Measurements from ENCODE around the gene GALNT14. TPM values are rescaled to one million over a fixed set of nuclear protein-coding genes. Genes with fewer than 3 reads are reported as not detected.

Gene GALNT14
- total RNA-seq, 1 donor, result not detected

DNA sequence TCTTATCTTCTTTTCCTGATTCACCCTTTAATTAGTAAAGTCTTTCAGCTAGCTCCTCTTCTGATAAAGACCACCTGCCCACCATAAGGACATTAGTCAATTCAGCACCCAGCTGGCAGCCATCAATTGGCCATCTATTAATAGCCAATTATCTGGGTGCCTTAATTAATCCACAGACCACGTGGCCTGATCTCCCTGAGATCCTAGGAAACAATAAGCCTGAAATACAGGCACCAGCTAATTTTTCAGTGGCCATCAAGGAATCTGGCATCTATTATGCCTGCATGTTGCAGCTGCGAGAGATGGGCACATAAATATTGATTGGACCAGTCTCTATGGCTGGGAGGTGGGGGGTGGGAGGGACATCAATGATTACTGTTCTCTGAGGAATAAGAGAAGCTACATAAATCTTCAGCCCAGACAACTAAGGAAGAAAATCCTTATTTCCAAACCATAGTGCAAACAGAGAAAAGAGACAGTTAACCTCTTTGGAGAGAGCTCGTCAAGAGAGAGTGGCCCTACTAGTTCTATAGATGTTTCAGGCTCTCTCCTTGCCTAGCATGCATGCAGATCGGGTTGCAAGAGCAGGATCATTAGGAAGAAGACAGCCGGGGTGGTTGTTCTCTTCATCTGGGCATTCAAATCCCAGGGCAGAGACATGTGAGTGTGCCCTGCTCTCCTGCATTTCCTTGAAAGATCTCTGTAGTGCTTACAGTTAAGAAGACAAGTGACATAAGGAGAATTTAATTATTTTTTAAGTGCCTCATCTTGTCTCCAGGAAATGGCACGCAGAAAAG, 8.7 kb downstream of the GALNT14 start:
- no peaks in the 10 kb centered on the region for H4K20me1 ChIP-seq (ENCODE audit: insufficient read depth, low read length)
- H3K9me3 ChIP-seq (ENCODE audit: low read depth, low read length), result no peaks in the 10 kb centered on the region
- no peak overlapping the region for H3K27ac ChIP-seq (ENCODE audit: low read depth, low read length)
- no peaks in the 10 kb centered on the region for H3K79me2 ChIP-seq (ENCODE audit: insufficient read depth, low read length)
- no peaks in the 10 kb centered on the region for H3K4me1 ChIP-seq (ENCODE audit: insufficient read depth, low read length)
- DNase-seq (ENCODE audit: insufficient read length, low spot score, missing footprints), result no peak
- TF ChIP-seq, protein P1, sequence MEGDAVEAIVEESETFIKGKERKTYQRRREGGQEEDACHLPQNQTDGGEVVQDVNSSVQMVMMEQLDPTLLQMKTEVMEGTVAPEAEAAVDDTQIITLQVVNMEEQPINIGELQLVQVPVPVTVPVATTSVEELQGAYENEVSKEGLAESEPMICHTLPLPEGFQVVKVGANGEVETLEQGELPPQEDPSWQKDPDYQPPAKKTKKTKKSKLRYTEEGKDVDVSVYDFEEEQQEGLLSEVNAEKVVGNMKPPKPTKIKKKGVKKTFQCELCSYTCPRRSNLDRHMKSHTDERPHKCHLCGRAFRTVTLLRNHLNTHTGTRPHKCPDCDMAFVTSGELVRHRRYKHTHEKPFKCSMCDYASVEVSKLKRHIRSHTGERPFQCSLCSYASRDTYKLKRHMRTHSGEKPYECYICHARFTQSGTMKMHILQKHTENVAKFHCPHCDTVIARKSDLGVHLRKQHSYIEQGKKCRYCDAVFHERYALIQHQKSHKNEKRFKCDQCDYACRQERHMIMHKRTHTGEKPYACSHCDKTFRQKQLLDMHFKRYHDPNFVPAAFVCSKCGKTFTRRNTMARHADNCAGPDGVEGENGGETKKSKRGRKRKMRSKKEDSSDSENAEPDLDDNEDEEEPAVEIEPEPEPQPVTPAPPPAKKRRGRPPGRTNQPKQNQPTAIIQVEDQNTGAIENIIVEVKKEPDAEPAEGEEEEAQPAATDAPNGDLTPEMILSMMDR (IDR thresholded peaks at IDR 0.05; ENCODE audit: extremely low read depth, low read depth, low read length), result no peak
- no peak overlapping the region for H2AFZ ChIP-seq (ENCODE audit: low read length)
- no peak overlapping the region for H3K4me2 ChIP-seq (ENCODE audit: insufficient read depth, low read length)
- H3K4me3 ChIP-seq (ENCODE audit: insufficient read depth, low read length), result no peak overlapping the region
- no peaks in the 10 kb centered on the region for H3K36me3 ChIP-seq (ENCODE audit: insufficient read depth, low read length)
- H3K27me3 ChIP-seq (ENCODE audit: insufficient read depth, low read length), result no peaks in the 10 kb centered on the region

DNA sequence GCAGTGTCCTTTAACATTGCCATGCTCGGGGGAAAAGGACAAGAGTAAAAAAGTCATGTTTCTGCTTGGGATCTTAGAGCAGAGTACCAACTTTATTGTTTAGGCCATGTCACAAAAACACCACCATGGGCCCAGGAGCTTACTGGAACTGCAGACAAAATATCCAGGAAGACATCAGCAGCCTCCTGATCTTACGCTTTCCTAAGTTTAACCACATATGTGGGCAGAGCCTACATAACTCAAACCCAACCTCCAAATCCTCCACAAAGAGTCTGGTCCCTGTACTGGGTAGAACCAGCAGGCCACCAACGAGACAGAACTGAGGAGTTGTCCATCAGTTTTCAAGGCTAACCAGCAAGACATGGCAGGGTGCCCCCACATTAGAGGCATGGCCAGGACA, 10.3 kb downstream of the GALNT14 start:
- H4K20me1 ChIP-seq (ENCODE audit: insufficient read depth, low read length), result no peaks in the 10 kb centered on the region
- no peaks in the 10 kb centered on the region for H3K4me1 ChIP-seq (ENCODE audit: insufficient read depth, low read length)
- no peak overlapping the region for H3K4me2 ChIP-seq (ENCODE audit: insufficient read depth, low read length)
- no peak for DNase-seq (ENCODE audit: insufficient read length, low spot score, missing footprints)
- H3K27ac ChIP-seq (ENCODE audit: low read depth, low read length), result no peak overlapping the region
- H3K9me3 ChIP-seq (ENCODE audit: low read depth, low read length), result no peaks in the 10 kb centered on the region
- no peaks in the 10 kb centered on the region for H3K36me3 ChIP-seq (ENCODE audit: insufficient read depth, low read length)
- no peaks in the 10 kb centered on the region for H3K79me2 ChIP-seq (ENCODE audit: insufficient read depth, low read length)
- H3K4me3 ChIP-seq (ENCODE audit: insufficient read depth, low read length), result no peak overlapping the region
- TF ChIP-seq, protein P1 (IDR thresholded peaks at IDR 0.05; ENCODE audit: extremely low read depth, low read depth, low read length), result no peak
- no peaks in the 10 kb centered on the region for H3K27me3 ChIP-seq (ENCODE audit: insufficient read depth, low read length)
- no peak overlapping the region for H2AFZ ChIP-seq (ENCODE audit: low read length)

DNA sequence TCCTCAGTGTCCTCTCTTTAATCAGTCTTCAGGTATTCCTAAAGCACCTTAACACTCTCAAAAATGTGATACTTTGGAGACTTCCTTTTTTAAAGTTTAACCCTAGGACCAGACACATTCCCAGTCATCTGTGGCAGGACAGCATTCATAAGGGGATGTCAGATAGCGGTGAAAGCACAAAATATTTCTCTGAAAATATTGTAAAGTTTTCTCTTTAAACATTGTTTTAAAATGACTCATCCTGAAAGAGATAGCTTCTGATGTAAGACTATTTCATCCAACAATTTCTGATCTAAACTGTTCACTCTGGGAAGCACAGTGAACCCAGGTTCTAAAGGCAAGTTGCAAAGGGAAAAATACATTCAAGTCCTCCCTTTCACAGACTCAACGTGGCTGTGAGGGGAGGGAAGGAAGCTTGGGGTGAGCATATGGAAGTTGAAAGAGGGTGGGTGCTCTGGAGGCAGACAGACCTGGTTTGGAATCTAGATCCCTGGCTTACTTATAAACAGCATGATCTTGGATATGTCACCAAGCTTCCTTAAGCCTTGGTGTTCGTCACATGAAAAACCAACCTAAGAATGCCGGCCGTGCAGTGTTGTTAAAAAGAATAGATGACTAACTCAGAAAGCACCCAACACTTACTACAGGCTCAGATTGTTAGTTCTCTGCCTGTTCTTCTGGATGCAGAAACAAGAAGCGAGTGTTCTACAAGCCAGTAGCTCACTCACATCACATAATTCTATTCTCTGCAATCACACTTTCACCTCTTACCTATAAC, 12.1 kb downstream of the GALNT14 start:
- TF ChIP-seq, protein P1 (IDR thresholded peaks at IDR 0.05; ENCODE audit: extremely low read depth, low read depth, low read length), result no peak
- Histone ChIP-seq H3K4me1 (ENCODE audit: insufficient read depth, low read length) (no peaks in the 10 kb centered on the region), H3K9me3 (ENCODE audit: low read depth, low read length) (no peaks in the 10 kb centered on the region), H3K27me3 (ENCODE audit: insufficient read depth, low read length) (no peaks in the 10 kb centered on the region), H3K27ac (ENCODE audit: low read depth, low read length) (no peak overlapping the region), H4K20me1 (ENCODE audit: insufficient read depth, low read length) (no peaks in the 10 kb centered on the region), H3K4me2 (ENCODE audit: insufficient read depth, low read length) (no peak overlapping the region), H3K79me2 (ENCODE audit: insufficient read depth, low read length) (no peaks in the 10 kb centered on the region), H3K4me3 (ENCODE audit: insufficient read depth, low read length) (no peak overlapping the region), H2AFZ (ENCODE audit: low read length) (no peak overlapping the region), H3K36me3 (ENCODE audit: insufficient read depth, low read length) (no peaks in the 10 kb centered on the region)
- DNase-seq (ENCODE audit: insufficient read length, low spot score, missing footprints), result no peak

DNA sequence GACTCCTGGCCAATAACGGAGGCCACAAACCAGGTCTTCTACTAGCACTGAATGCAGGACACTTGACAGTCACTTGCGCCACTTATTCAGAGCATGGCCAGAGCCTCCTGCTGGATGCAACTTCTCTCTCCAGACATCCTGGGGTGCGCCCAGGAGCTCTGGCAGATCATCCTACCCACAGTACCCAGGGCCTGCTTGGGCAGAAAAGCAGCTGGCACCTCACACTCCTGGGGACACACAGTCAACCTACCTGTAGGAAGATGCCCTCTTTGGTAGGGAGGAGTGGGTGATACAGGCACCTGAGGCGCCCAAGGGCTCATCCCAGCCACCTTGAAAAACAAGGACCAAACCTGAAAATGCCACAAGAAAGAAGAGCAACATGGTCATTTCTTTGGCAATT, 13.3 kb downstream of the GALNT14 start:
- H3K4me2 ChIP-seq (ENCODE audit: insufficient read depth, low read length), result no peak overlapping the region
- no peak overlapping the region for H3K4me3 ChIP-seq (ENCODE audit: insufficient read depth, low read length)
- TF ChIP-seq, protein P1 (IDR thresholded peaks at IDR 0.05; ENCODE audit: extremely low read depth, low read depth, low read length), result no peak
- H2AFZ ChIP-seq (ENCODE audit: low read length), result no peak overlapping the region
- H4K20me1 ChIP-seq (ENCODE audit: insufficient read depth, low read length), result no peaks in the 10 kb centered on the region
- H3K27me3 ChIP-seq (ENCODE audit: insufficient read depth, low read length), result no peaks in the 10 kb centered on the region
- no peaks in the 10 kb centered on the region for H3K79me2 ChIP-seq (ENCODE audit: insufficient read depth, low read length)
- DNase-seq (ENCODE audit: insufficient read length, low spot score, missing footprints), result no peak
- H3K27ac ChIP-seq (ENCODE audit: low read depth, low read length), result no peak overlapping the region
- H3K4me1 ChIP-seq (ENCODE audit: insufficient read depth, low read length), result no peaks in the 10 kb centered on the region
- H3K9me3 ChIP-seq (ENCODE audit: low read depth, low read length), result no peaks in the 10 kb centered on the region
- H3K36me3 ChIP-seq (ENCODE audit: insufficient read depth, low read length), result no peaks in the 10 kb centered on the region

Data from osteoblast (primary cell).